Measurements from ENCODE around the gene GPATCH2L. TPM values are rescaled to one million over a fixed set of nuclear protein-coding genes. Genes with fewer than 3 reads are reported as not detected.

GPATCH2L gene
- total RNA-seq: 18.8 and 23.9 TPM in 2 replicates

GRCh38 chr14:76151398-76152332 is at the start of gene GPATCH2L:
TSS of gene GPATCH2L (plus strand) at chr14:76151922. CDS start at chr14:76154364, 2,442 bp downstream.

Other genes starting within 250 kb of the GPATCH2L start
- 10.2 and 11.0 TPM in 2 replicates for gene TGFB3, start 169.9 kb upstream of the GPATCH2L start, total RNA-seq
- gene IFT43, start 166.2 kb upstream of the GPATCH2L start, total RNA-seq: 35.9 and 47.1 TPM in 2 replicates
- gene ESRRB, start 224.2 kb downstream of the GPATCH2L start, total RNA-seq: 0.09 TPM in 1 of 2 replicates, not detected in the other